C4-2B (cell line): Measurements from ENCODE around the gene MOCS2.

ENCODE experiments used
- H3K27ac ChIP-seq: fragments of 450-650 bp; 2 replicates; pipeline ENCODE4 v1.5.1; 2017
- CTCF ChIP-seq: fragments of 450-650 bp; conservative IDR thresholded peaks from 2 replicates; pipeline ENCODE4 v1.5.1; 2017; ENCODE audit warnings: mild to moderate bottlenecking
- ZFX ChIP-seq: fragments of 450-650 bp; IDR thresholded peaks from 2 replicates; pipeline ENCODE4 v1.6.1; 2017

MOCS2 gene

GRCh38 chr5:53055365-53055764 lies 54.2 kb downstream of the MOCS2 start:
- TF ChIP-seq CTCF (no peak), ZFX (no peak)
- no peak overlapping the region for H3K27ac ChIP-seq

GRCh38 chr5:53053364-53053763 lies 56.2 kb downstream of the MOCS2 start:
- TF ChIP-seq ZFX: no peak
- no peak for TF ChIP-seq CTCF
- H3K27ac ChIP-seq: no peak overlapping the region

- TF ChIP-seq ZFX (no peak), CTCF (no peak)
- H3K27ac ChIP-seq: no peak overlapping the region
Observed at GRCh38 chr5:53052499-53052898, 57.1 kb downstream of the MOCS2 start.

- TF ChIP-seq ZFX (no peak), CTCF (no peak)
- no peak overlapping the region for H3K27ac ChIP-seq
Observed at GRCh38 chr5:53048248-53048647, 61.3 kb downstream of the MOCS2 start.
